Stomach (tissue), 4 donors: ENCODE data around the gene MTFR2.

ENCODE experiments used
- EP300 ChIP-seq: sonication (generic); formaldehyde crosslinking; IDR thresholded peaks from one replicate; pipeline ENCODE4 v1.6.1; 2017; ENCODE audit warnings: antibody characterized with exemption
- POLR2A ChIP-seq, 4 donors: fragments of 450-650 bp; IDR thresholded peaks; one replicate each; pipeline ENCODE4 v1.6.1; 2016; ENCODE audit warnings: antibody characterized with exemption in 4 of 4, control low read depth in 2 of 4, mild to moderate bottlenecking in 1 of 4, moderate library complexity in 1 of 4
- POLR2AphosphoS5 ChIP-seq, 3 donors: sonication (generic); formaldehyde crosslinking; IDR thresholded peaks; one replicate each; pipeline ENCODE4 v1.6.1; 2016; ENCODE audit warnings: antibody characterized with exemption in 3 of 3
- TF ChIP-seq, protein P1 (sequence below), 7 experiments: fragments of 450-650 bp in 4 of 7; fragments of 200-600 bp in 3 of 7; sonication (generic) in 3 of 7; IDR thresholded peaks; one replicate each; pipeline ENCODE4 v1.5.1; 2016 to 2019; ENCODE audit warnings: antibody characterized with exemption in 7 of 7, control low read depth in 2 of 7, mild to moderate bottlenecking in 1 of 7

DNA sequence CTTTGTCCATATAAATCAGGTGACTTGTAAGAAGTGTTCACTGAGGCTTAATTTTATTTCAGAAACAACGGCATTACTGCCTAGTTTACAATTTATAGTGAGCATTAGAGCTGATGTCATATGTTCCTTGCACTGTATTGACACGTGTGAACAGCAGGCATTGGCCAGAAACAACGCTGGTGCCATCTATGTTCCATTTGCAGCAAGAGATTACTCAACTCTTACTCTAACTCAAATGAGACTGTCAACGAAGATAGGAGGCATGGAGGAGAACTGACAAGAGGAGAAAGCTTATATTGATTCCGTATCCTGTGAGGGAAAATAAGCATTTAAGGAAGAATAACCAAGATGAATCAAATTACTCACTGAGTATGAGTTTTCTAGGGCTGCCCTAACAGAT is 48.4 kb downstream of the MTFR2 start:
- TF ChIP-seq, protein P1, sequence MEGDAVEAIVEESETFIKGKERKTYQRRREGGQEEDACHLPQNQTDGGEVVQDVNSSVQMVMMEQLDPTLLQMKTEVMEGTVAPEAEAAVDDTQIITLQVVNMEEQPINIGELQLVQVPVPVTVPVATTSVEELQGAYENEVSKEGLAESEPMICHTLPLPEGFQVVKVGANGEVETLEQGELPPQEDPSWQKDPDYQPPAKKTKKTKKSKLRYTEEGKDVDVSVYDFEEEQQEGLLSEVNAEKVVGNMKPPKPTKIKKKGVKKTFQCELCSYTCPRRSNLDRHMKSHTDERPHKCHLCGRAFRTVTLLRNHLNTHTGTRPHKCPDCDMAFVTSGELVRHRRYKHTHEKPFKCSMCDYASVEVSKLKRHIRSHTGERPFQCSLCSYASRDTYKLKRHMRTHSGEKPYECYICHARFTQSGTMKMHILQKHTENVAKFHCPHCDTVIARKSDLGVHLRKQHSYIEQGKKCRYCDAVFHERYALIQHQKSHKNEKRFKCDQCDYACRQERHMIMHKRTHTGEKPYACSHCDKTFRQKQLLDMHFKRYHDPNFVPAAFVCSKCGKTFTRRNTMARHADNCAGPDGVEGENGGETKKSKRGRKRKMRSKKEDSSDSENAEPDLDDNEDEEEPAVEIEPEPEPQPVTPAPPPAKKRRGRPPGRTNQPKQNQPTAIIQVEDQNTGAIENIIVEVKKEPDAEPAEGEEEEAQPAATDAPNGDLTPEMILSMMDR (IDR thresholded peaks at IDR 0.05), result no peak
- TF ChIP-seq POLR2AphosphoS5 (IDR thresholded peaks at IDR 0.05) (no peak), POLR2A (IDR thresholded peaks at IDR 0.05) (no peak), EP300 (no peak)
